Measurements from ENCODE around the gene PRKAB1.

PRKAB1 gene

DNA sequence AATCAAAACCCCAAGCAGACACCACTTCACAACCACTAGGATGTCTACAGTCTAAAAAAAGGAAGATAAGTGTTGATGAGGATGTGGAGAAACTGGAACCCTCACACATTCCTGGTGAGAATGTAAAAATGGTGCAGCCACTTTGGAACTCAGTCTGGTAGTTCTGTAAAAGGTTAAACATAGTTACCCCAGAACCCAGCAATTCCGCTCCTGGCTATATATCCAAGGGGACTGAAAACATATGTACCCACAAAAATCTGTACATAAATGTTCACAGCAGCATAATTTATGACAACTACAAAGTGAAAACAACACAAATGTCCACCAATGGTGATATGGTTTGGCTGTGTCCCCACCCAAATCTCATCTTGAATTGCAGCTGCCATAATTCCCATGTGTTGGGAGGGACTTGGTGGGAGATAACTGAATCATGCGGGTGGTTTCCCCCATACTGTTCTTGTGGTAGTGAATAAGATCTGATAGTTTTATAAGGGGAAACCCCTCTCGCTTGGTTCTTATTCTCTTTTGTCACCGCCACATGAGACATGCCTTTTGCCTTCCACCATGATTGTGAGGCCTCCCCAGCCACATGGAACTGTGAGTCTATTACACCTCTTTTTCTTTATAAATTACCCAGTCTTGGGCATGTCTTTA is 46.8 kb downstream of the PRKAB1 start:
- no peak for DNase-seq (ENCODE audit: low spot score)

- no peak for DNase-seq (ENCODE audit: low spot score)
Measured at GRCh38 chr12:119715268-119715620, 47.3 kb downstream of the PRKAB1 start.

DNA sequence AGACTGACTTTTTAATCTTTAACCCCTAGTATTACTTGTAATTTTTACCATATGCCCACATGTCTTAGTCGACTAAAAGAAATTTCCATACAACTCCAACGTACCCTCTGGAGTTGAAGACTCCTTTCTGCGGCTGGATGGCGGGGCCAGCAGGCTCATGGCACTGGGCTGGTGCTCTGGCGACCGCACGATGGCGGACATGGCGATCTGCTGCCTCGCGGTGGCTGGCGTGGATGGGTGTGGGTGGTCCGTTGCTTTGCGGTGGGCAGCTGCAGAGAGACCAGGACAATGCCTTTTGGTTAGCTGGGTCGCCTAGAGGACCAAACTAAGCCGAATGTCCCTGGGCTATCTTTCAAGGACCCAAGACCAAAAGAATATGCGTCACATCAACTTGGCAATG is 50.2 kb downstream of the PRKAB1 start:
- DNase-seq (ENCODE audit: low spot score): no peak

GRCh38 chr12:119720349-119720748 is 52.4 kb downstream of the PRKAB1 start:
- DNase-seq (ENCODE audit: low spot score): no peak

DNA sequence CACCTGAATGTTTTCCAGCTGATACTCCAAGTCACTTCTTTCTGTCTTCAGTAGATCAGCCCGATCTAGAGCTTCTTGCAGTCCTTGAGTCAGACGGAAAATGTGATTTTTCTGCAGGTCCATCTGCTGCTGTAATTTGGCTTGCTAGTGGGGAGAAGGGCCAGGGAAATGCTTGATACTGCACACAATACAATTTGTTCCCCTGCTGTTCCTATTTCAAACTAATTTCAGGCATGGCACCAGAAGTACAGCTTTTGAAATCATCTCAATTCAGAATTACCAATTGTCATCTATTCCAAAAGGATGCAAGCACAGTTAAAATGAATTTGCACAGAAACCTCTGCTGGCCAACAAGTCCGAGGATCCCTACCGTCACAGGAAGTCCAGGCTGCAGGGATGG is 53.4 kb downstream of the PRKAB1 start:
- DNase-seq (ENCODE audit: low spot score): no peak

DNA sequence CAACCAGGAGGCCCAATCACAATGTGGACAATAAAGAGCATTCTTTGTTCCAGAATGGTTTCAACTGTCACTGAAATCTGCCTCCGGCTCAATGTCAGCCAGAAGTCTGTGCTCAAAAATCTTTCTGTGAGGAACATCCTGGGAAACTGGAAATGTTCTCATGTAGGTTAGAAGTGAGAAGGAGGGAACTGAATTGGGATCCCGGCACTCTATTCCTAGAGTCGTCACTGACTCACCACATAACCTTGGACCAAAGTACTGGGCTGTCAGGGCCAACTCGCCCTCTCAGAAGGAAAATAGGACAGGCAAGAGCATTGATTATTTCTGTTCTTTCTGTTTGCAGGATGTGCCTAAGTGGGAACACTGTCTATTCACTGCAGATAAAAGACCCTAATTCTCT is 57.6 kb downstream of the PRKAB1 start:
- DNase-seq (ENCODE audit: low spot score): no peak

GRCh38 chr12:119727600-119728443 is 59.9 kb downstream of the PRKAB1 start:
- no peak for DNase-seq (ENCODE audit: low spot score)

DNA sequence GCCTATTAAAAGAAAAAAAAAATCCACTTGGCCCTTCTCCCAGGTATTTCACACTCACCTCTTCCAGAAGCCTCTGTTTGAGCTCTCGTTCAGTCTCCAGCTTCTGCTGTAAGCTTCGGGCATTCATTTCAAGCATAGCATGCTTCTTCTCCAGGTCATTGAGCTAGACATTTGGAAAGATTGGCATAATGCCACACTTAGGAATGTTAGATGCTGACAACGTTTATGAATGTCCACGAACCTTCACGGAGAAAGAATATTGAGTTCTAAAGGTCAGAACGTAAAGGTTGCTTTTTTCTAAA is 60.5 kb downstream of the PRKAB1 start:
- no peak for DNase-seq (ENCODE audit: low spot score)

GRCh38 chr12:119729871-119730270 is 61.9 kb downstream of the PRKAB1 start:
- DNase-seq (ENCODE audit: low spot score): no peak

DNA sequence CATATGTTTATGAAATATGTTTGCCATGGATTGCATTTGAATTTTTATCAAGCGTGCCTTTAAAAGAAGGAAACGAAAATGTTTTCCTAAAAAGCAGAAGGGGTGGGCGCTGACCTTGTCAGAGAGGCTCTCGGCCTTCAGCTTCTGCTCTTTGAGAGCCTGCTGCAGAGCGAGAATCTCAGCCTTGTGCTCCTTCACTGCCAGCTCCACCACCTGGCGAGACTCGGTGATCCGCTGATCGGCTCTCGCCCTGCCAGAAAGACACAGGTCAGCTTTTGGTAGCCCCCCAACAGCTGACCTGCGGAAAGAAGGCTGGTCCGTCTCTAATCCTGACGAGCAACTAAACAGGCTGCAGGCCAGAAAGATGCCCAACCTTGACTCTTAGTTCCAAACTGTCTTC is 62.4 kb downstream of the PRKAB1 start:
- no peak for DNase-seq (ENCODE audit: low spot score)
